Middle frontal gyrus (tissue), 1 donor: Measurements from ENCODE around the gene LAMA2.

Experiments
- DNase-seq: peaks from one replicate; pipeline ENCODE4 v3.0.0-alpha.2; 2015; ENCODE audit warnings: low spot score; ENCODE audit errors: extremely low spot score

LAMA2 gene

DNA sequence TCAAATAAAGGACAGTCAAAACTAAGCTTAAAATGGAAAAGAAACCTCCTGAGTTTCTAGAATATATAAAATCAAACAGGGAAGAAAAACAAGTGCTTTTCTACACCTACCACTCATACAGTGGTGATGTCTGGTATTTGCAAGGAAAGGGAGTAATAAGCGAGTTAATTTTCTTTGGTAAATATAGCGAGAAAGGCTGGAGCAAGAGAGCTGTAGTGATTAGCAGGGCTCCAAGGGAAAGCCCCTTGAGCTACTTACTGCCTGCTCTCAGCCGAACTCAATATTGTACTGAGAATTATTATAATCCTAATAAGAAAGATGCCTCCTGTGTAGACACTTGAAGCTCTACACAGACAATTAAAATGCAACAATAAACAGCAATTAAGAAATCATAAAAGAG lies 296.3 kb downstream of the LAMA2 start:
- no peak for DNase-seq

DNA sequence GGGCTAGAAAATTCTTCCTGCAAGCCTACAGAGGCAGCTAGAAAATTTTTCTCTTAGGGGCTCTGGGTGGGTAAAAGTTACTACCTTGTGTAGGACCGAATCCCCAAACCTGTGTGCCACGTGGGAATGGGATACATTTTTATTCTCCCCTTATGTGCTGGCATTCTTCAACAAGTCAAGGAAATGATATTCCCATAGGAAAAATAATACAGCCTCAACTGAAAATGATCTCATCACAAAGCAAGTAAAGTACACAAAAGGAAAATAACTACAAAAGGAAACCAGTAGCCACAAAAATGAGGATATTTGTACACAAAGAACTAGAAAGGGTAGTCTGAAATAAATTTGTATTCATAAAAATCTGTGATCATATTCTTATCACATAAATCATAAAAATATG lies 298.1 kb downstream of the LAMA2 start:
- no peak for DNase-seq

DNA sequence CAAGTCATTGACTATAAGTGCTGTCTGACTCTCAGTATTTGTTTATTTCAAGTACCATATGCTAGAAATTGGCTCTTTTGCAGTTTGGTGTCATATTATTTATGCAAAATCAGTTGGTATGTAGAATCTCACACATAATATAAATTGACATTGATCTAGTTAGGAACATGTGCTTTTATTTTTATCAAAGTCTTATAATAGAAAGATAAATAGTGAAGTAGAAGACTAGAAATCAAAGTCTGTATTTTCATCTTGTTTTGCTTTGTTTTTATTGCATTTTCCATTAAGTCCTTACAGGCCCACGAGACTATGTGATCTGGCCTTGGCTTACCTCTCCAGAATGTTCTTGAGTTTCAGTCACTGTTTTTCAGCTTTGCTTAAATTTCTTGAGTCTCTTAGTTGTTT lies 300.3 kb downstream of the LAMA2 start:
- no peak for DNase-seq

DNA sequence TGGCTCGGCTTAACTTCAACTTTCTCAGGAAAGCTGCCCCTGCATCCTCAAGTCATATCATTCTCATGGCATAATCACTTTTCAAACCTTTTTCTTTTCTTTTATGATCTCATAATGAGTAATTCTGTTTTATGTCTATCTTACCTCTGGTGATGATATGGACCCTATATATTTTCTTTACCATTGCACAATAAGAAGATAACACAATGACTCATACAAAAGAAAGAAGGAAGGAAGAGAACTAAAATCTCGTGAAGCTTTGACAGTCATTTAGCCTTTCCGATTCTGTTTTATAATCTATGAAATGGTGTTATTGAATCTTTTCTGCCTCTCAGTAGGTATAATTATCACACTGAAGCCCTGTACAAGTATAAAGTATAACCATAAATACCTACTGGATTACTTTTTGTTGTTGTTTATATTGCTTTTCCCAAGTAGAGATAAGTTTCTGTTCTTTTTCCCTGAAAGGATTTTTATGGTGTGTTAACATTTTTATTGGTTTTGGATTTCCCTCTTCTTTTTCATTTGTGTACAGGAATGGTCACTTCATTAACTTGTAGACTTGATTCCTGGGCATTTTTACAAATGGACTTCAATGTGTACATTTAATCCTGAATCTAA lies 300.9 kb downstream of the LAMA2 start:
- no peak for DNase-seq

DNA sequence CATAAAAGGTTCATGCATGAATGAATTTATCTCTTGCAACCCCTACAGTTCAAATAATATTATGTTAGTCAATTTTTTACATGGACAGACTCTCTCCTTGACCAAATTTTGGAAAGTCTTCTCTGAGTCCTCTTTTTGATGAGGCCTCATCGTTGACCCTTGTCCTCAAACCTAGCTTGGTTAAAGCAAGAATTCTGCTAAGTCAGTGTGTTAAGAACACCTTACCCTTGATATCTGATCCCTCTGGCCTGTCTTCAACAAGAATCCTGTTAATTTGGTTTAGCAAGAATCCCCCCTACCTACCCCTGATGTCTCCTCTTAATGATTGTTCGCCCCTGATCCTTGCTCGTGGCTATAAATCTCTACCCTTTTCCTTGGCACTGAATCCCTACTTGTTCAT lies 301.4 kb downstream of the LAMA2 start:
- no peak for DNase-seq

DNA sequence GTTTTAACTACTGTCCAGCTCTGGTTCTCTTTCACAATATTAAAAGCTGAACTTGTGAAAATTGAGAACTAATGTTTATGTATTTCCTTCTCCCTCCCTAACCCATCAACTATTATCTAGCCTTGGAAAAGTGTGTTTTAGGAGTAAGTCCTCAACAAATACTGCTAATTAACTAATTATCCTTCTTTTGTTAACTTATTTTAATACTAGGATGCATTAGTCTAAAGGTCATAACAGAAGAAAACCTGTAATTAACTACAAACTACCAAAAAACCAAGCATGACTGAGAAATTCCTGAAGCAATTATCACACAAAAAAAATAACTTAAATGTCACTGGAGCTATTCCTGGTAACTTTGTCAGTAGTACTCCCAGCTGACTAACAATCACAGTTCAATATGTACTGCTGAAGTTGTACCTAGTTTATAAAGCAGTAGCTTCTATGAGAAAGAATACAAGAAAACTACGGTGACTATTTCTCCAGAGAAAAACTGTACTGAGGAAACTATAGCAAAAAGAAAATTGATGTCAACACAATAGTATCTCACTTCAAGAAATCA lies 301.9 kb downstream of the LAMA2 start:
- DNase-seq, result no peak

DNA sequence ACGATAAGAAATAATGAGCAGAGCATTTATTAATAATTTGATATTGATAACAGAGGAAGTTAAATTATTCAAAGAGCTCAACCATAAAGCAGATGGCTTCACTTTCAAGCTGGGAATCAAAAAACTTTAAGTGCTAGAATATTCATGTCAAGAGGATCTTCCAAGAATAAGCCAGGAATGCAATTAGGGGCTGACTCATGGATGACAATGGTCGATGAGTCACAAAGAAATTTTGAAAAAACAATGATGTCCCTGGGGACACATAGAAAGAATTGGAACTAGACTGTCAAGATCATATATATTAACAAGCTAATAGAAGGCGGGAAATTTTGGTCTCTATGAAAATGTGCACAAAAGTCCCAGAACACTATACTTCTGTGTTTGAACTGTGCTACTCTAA lies 304.1 kb downstream of the LAMA2 start:
- DNase-seq, result no peak

DNA sequence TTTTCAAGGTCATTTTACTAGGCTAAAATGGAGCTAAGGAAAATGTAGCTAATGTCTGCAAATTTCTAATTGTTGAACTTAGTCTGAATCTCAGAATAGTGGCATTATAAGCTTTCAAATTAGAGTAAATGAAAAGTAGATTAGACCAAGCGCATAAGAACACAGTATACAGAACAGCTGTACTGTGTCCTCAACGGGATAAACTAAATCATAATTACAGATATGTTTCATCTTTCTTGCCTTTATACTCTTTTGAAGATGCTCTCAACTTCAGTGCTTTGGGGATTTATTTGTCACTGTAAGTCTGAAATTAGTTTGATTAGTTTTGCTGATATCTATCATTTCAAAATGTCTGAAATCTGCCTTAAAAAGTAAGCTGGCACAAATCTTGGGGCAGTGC lies 305.4 kb downstream of the LAMA2 start:
- DNase-seq, result no peak

DNA sequence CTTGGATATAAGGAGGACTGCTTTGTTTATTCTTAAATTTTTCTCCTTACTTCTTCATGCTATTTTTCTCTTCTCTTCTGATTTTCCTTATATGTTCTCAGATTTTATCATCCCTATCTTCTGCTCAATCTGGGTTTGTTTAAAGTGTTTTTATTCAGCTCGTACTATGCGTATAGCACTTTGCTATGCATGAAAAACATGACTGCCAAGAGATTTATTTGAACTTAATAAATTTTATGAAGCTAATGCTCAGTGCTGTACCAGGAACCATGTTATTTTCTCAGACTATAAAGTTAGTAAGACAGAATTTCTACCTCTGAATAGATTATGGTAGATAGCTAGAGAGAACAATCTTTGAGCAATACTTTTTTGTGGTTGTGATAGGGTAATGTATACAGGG lies 305.9 kb downstream of the LAMA2 start:
- DNase-seq, result no peak

DNA sequence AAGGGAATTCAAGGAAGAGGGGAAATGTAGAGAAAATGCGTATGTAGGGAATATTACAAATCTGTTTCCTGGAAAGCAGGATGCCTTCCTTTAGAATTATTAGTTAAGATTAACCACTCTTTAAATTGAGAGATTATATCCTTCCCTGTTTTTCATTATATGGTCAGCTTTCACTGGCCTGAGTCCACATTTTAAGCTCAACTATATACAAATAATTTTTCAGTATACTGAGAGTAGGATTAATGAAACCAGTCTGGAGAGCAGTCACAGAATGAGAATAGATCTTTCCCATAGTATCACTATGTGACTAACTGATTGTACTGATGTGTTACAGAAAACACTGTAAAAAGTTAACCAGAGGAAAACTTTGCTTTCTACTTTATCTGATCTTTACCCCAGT lies 306.3 kb downstream of the LAMA2 start:
- no peak for DNase-seq

DNA sequence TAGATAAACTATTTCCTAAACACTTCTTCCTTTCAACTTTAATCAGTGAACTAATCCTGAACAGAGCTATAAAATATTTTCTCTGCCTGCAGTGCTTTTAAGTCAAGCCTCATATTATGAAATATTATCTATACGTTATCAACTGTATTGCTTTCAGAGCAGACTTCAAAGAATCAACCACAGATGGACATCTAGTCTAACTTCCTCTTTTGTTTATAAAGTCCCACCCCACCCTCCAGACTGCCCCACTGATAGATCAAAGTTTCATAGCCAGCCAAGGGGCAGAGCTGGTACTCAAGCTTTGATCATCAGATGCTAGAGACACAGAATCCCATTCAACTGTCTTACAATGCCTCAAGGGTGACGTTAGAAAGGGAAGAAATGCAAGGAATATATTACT lies 308.3 kb downstream of the LAMA2 start:
- DNase-seq, result no peak

DNA sequence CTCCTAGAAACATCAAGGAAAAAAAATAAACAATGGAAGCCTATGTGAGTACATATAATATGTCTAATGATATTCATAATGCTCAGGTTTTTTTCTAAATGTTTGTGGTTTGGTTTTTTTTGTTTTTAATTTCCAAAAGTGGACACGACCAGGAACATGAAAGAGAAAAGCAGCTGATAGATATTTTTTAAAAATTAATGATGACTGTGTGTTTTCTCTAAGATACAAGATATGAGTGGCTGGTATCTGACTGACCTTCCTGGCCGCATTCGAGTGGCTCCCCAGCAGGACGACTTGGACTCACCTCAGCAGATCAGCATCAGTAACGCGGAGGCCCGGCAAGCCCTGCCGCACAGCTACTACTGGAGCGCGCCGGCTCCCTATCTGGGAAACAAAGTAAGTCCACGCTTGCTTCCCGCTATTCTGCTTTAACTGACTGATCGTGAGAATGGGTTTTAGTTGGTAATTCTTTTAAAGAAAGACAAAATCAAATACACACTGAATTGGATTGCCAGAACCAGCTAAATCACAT lies 309.6 kb downstream of the LAMA2 start:
- no peak for DNase-seq

DNA sequence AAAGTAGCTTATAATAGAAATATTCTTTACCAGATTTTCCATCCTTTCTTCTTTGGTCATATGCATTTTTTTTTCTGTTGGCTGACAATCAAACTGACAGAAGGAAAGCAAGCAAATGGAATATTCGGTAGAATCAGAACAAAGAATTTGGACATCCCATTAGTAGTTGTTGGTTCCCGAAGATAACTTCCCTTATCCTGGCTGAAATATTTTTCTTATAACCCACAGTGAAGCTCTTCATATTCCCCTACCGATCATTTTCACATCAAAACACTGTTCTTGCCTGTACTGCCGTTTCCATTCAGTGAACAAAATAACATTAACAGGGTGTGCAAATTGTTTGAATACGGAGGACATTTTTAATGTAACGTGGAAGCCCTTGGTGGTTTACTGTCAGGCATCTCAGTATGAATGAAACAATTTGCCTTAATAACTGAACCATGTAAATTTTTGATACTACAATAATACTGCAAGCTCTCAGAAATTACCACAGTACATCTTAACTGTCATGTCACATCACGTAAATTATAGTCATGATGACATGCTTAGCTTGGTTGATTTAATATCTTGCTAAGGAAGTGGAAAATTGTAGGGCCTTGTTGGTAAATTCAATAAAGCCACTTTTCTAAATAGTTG lies 311.5 kb downstream of the LAMA2 start:
- DNase-seq, result no peak

DNA sequence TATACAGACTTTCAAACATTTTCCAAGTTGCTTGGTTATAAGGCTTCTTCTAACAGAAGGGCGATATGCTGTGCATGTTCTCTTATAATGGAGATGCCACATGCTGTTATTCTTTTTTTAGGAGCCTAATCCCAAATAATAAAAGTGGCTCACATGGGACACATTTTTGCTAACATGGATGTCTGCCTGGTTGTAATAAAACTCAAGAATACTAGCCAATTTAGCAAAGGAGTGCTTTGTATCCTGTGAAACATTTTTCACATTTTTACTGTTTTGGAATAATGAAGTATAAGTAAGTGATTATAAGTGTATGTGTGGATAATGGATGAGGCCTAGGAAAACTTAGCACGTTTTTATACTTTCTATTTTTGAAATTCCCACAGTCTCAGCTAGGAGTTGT lies 312.2 kb downstream of the LAMA2 start:
- DNase-seq, result no peak

DNA sequence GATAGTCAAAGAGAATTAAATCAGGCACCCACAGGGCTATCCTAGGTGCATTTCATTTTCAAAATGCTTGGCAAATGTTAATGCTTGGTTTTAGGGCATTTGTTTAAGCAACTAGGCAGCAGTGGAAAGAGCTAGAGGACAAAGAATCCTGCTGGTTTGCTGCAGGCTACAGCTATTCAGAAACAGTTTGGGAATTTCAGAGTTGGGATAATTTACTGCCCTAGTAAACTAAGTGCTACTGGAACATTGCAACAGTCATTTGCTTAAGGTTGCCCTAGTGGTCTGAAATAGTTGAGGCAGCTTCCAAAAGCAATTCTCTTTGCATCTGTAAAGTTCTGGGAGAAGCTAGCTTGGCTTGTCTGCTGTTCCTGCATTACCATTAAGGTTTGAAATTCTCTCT lies 312.7 kb downstream of the LAMA2 start:
- DNase-seq, result no peak

DNA sequence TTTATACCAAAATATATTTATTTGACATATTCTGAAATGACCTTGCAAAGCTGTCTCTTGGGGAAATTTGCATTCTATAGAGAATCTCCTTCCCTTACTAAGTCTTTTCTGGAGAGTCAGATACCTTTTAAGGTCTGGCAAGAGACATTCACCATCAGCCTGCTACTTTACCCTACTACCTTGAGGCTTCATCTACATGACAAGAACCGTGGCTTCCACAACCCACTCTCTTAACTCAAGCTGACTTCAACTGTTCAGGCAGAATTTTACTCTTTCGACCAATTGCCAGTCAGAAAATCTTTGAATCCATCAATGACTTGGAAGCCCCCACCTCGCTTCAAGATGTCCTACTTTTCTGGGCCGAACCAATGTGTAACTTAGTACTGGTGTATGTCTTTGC lies 314.2 kb downstream of the LAMA2 start:
- no peak for DNase-seq

DNA sequence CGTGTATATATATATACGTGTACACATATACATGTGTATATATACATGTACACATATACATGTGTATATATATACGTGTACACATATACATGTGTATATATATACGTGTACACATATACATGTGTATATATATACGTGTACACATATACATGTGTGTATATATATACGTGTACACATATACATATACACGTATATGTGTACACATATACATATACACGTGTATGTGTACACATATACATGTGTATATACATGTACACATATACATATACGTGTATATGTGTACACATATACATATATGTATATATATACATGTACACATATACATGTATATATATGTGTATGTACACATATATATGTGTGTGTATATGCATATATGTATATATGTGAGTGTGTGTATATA lies 317.2 kb downstream of the LAMA2 start:
- no peak for DNase-seq

DNA sequence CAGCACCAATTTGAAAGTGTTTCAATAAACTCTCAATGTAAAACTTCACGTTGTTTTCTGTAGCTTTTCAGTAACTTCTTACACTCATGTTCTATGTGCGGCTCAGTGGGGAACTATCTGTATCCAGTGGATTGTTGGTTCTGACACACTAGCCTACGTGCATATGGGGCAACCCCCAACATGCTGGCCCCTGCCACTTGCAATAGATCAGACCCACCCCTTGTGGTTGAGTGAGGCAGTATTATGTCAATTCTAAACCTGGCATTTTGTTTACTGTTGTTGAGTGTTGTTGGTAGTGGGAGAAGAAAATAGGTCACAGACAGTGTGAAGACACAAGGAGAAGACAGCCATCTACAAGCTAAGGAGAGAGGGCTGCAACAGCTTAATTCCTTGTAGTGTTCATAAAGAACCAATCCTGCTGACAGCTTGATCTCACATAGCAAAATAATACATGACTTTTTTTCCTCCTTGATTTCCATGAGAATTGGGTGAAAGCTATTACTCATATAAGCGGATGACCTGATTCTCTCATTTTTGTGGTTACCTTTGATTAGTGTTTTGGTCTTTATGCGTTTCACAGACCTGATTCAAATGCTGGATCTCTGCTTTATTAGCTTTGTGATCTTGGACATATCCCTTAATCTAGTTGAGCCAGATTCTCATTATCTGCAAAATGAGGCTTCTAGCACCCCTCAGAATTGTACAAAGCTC lies 320.4 kb downstream of the LAMA2 start:
- no peak for DNase-seq

DNA sequence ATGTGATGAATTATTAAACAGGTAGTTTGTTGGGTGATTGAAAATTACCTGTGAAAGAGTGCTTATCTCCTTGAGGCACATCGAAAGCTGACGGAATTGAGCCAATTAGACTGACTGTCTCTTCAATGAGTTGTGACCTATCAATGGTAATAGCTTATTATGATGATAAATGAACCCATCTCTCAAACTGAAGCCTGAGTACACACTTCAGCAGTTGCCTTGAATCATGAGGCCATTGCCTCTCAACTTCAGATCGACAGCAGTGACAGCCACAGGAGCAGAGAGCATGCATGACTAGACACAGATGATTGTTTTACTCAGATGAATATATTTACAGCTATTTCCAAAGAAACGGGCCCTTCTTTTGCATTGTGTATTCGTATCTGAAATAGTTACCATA lies 323.9 kb downstream of the LAMA2 start:
- DNase-seq, result no peak

DNA sequence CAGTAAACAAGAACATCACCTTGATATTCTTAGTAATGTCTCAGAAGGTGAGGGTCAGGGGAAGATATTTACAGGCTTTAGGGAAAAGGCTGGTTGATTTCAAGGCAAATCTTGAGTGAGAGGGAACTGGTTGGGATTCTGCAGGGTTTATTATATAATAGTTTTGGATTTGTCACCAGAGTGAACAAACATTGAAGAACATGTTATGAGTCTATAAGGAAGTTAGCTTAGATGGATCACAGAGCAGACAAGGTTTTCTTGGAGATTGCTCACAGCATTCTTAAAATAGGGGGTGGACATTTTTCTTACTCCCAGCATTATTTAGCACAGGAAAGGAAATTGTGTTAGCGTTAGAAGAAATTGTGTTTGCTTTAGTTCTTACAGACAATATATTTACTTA lies 324.9 kb downstream of the LAMA2 start:
- no peak for DNase-seq

DNA sequence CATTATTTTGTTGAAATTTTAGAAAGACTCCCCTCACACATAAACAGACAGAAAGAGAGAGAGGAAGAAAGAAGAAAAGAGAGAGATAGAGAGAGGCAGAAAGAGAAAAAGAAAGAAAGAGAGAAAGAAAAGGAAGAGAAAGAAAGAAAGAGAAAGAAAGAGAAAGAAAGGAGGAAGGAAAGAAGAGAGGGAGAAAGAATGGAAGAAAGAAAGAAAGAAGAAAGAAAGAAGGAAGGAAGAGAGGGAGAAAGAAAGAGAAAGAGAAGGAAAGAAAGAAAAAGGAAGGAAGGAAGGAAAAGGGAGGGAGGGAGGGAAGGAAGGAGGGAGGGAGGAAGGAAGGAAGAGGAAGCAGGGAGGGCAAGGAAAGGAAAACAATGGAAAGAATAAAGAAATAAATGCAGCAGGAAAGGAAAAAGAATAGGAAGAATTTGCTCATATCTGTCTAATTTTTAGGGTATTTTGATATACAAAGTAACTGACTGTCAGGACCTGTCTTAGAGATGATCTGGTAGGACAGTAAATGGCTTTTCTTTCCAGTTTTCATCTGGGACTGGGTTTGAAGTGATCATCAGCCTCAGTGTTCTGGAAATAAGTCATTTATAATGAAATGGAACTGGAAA lies 325.6 kb downstream of the LAMA2 start:
- DNase-seq, result no peak

DNA sequence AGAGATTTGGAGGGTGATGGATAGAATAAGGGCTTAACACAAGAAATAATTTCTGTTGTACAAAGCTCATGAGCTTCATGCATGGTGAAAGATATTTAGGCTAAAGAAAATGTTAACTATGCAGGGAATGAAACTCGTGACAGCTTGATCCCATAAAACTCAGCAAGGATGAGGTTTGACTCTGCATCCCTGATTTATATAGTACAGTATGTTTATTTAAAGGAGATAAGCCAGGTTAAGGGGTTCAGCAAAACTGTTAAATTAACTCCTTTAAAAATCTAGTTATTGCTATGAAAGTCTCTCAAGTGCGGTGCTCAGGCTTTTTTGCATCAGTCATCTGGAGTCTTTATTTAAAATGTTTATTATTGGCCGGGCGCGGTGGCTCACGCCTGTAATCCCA lies 326.4 kb downstream of the LAMA2 start:
- DNase-seq, result no peak
